ENCODE results near the gene PES1.
A peak's percentile ranks its signal among the peaks of the same experiment; 100 is the strongest.

Gene PES1

DNA sequence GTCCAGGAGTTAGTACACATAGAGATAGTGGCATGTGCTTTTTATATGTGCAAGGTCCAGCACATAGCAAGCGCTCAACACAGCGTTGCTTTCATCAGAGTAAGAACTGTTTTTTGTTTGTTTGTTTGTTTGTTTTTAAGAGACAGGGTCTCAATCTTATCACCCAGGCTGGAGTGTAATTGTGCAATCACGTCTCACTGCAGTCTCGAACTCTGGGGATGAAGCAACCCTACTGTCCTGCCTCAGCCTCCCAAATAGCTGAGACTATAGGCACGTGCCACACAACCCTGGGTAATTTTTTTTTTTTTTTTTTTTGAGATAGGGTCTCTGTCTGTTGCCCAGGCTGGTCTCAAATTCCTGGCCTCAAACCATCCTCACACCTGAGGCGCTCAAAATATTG is 26.1 kb upstream of the PES1 start:
- FAIRE-seq (no peak), DNase-seq (ENCODE audit: insufficient read length, low spot score) (no peak)
- no peak for TF ChIP-seq POLR2A (IDR thresholded peaks at IDR 0.05; ENCODE audit: low read depth, low read length)

DNA sequence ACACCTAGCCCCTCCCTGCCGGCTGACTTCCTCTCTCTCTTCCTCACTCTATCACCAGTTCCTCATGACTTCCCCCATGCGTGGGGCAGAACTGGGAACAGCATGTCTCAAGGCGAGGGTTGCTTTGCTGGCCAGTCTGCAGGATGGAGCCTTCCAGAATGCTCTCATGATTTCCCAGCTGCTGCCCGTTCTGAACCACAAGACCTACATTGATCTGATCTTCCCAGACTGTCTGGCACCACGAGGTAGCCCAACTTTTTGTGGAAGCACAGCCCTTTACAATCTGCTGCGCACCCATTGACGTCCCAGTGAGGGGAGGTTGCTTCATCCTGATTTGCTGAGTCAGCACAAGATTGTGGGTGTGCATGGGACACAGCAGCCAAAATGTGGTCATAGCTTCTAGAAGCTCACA is 23.8 kb upstream of the PES1 start:
- DNase-seq (ENCODE audit: insufficient read length, low spot score), result no peak
- TF ChIP-seq POLR2A (IDR thresholded peaks at IDR 0.05; ENCODE audit: low read depth, low read length), result no peak
- FAIRE-seq, result no peak

- TF ChIP-seq POLR2A (IDR thresholded peaks at IDR 0.05; ENCODE audit: low read depth, low read length), result no peak
- no peak for FAIRE-seq
Observed at GRCh38 chr22:30614879-30615278, 23.2 kb upstream of the PES1 start.

GRCh38 chr22:30614268-30614667 is 22.6 kb upstream of the PES1 start:
- no peak for TF ChIP-seq POLR2A (IDR thresholded peaks at IDR 0.05; ENCODE audit: low read depth, low read length)
- DNase-seq (ENCODE audit: insufficient read length, low spot score) (no peak), FAIRE-seq (no peak)

More at GRCh38 chr22:30614879-30615278, 23.2 kb upstream of the PES1 start:
- no peak for DNase-seq (ENCODE audit: insufficient read length, low spot score)

- FAIRE-seq (no peak), DNase-seq (ENCODE audit: insufficient read length, low spot score) (no peak)
- TF ChIP-seq POLR2A (IDR thresholded peaks at IDR 0.05; ENCODE audit: low read depth, low read length), result no peak
Observed at GRCh38 chr22:30612789-30613188, 21.1 kb upstream of the PES1 start.

DNA sequence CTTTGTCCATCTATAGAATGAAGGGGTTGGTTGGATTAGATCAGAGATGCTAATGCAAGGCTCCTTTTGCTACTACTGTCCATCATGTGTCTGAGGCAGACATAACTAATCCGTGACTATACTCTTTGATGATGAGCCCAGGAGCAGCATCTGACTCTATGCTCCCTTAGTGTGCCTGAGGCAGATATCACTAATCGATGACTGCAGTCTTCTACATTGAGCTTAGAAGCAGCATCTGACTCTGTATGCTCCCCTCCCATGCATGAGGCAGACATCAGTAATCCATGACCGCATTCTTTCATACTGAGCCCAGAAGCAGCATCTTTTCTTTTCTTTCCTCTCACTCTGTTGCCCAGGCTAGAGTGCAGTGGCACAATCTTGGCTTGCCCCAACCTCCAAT is 19.5 kb upstream of the PES1 start:
- no peak for TF ChIP-seq POLR2A (IDR thresholded peaks at IDR 0.05; ENCODE audit: low read depth, low read length)
- no peak for DNase-seq (ENCODE audit: insufficient read length, low spot score)
- FAIRE-seq, result no peak

- no peak for DNase-seq (ENCODE audit: insufficient read length, low spot score)
- FAIRE-seq, result no peak
- no peak for TF ChIP-seq POLR2A (IDR thresholded peaks at IDR 0.05; ENCODE audit: low read depth, low read length)
Observed at GRCh38 chr22:30610299-30610698, 18.6 kb upstream of the PES1 start.

DNA sequence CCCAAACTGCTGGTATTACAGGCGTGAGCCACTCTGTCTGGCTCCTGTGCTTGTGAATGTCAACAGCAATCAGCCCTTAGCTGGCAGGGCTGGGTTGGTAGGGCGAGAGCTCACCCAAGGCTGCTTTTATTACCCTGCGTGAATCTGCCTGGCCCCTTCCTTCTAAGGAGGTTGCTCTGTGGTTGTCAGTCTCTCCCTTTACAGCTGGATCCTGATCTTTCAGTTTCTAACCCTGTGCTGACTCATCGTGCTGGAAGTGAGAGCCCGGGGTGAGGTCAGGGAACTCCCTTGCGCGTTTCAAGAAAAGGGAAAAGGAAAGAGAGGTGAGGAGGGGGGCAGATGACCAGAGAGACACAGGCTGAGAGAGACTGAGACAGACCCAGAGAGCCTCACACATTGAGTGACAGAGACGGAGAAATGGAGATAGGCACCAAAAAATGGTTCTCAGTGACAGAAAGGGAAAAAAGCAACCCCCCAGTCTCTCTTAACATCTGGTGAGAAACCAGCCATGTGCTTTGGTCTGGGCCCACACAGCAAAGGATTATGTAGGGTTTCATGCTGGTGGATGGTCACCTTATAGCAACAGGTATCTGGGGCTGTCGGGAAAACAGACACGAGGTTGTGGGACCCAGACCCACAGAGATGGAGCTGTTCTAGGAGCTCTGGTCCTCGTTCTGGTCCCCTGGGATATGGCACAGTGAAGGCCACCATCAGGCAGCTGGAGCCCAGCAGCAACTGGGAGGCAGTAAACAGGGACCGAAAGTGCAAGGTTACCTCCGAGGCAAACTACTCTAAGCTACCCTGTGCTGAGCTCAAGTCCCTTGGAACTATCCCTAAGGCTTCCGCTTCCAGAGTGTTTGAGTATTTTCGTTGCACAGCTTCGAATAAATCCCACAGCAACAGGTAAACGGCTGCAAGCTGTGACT is 17.8 kb upstream of the PES1 start:
- TF ChIP-seq POLR2A (IDR thresholded peaks at IDR 0.05; ENCODE audit: low read depth, low read length), result no peak
- DNase-seq (ENCODE audit: insufficient read length, low spot score) (peak; percentile 76), FAIRE-seq (peak; percentile 84)

DNA sequence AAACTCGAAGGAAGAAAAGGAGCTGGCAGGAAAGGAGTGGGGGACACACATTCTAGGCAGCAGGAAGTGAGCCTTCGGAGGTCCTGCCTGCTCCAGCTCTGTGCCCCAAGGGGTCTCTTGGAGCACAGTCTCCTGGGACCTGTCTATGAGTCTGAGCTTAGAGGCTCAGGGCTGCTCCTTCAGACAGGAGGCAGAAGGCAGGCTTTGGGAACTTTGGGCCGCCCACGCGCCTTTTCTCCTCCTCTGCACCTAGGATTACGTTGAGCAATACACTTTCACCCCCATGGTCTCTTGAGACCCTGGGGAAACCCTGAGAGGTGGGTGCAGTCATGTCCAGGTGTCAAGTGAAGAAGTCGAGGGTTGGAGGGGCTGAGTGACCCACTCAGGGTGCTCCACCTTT is 16.2 kb upstream of the PES1 start:
- no peak for DNase-seq (ENCODE audit: insufficient read length, low spot score)
- TF ChIP-seq POLR2A (IDR thresholded peaks at IDR 0.05; ENCODE audit: low read depth, low read length), result no peak
- no peak for FAIRE-seq

DNA sequence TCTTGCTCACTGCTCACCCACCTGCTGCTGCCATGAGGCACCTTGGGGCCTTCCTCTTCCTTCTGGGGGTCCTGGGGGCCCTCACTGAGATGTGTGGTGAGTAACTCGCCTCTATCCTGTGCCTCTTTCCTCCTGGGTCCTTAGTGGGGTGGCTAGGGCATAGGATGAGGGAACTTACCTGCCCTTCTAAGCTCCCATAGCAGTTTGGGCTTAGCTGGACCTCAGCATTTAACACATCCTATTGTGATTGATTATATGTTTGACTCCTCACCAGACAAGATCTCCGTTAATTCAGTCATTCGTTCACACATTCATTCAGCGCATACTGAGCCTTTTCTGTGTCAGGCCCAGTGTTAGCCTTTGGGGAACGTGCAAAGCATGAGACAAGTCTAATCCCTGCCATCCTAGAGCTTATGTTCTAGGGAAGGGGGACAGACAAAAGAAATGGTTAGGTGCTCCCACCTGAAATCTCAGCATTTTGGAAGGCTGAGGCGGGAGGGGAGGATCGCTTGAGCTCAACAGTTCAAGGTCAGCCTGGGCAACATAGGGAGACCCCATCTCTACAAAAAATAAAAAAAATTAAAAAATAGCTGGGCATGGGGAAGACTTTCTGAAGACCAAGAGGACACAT is 15.7 kb upstream of the PES1 start:
- no peak for FAIRE-seq
- DNase-seq (ENCODE audit: insufficient read length, low spot score), result no peak
- no peak for TF ChIP-seq POLR2A (IDR thresholded peaks at IDR 0.05; ENCODE audit: low read depth, low read length)

GRCh38 chr22:30606455-30607299 is 15.0 kb upstream of the PES1 start, which contains the start of gene TCN2:
TSS of gene TCN2 (plus strand) at chr22:30607174. CDS start at chr22:30607332, 158 bp downstream.
- DNase-seq (ENCODE audit: insufficient read length, low spot score) (peak; percentile 58), FAIRE-seq (peak; percentile 30)
- TF ChIP-seq POLR2A (IDR thresholded peaks at IDR 0.05; ENCODE audit: low read depth, low read length), result 0 out of 2 replicates have a peak, but pooled peaks have one; percentile 19

GRCh38 chr22:30605449-30606110 is 13.9 kb upstream of the PES1 start:
- FAIRE-seq, result no peak
- DNase-seq (ENCODE audit: insufficient read length, low spot score), result peak; percentile 36
- TF ChIP-seq POLR2A (IDR thresholded peaks at IDR 0.05; ENCODE audit: low read depth, low read length), result no peak

DNA sequence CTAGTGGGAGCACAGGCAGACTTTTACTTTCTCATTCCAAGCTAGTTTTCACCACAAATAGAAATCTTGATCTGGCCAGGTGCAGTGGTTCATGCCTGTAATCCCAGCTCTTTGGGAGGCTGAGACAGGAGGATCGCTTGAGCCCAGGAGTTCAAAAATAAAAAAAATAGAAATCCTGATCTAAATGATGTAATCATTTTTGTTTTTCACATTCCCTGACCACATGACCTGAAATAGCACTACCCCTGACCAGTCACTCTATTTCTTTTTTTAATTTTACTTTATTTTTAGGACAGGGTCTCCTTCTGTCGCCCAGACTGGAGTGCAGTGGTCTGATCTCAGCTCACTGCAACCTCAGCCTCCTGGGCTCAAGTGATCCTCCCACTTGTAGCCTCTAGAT is 13.0 kb upstream of the PES1 start:
- DNase-seq (ENCODE audit: insufficient read length, low spot score) (no peak), FAIRE-seq (no peak)
- TF ChIP-seq POLR2A (IDR thresholded peaks at IDR 0.05; ENCODE audit: low read depth, low read length), result no peak
